CD4-positive, alpha-beta T cell (primary cell): ENCODE data around the gene PKD1L1. TPM values are rescaled to one million over a fixed set of nuclear protein-coding genes. Genes with fewer than 3 reads are reported as not detected.

Experiments
- ATAC-seq: fragments of 200-7000 bp; cut with Tn5 transposase; one replicate; pipeline ENCODE4 v1.10.0; 2022; ENCODE audit warnings: mild to moderate bottlenecking; ENCODE audit not compliant: poor library complexity
- CTCF ChIA-PET: fragments of 350-600 bp; sonication (Branson Sonifier 250); formaldehyde crosslinking; loops from one replicate; lab custom pipeline; 2021; ENCODE audit warnings: antibody characterized with exemption, inconsistent platforms; lab: Charles Lee
- POLR2A ChIA-PET: fragments of 350-600 bp; sonication (Branson Sonifier 250); formaldehyde crosslinking; loops from one replicate; lab custom pipeline; 2021; ENCODE audit warnings: antibody characterized with exemption, inconsistent platforms; lab: Charles Lee
- DNase-seq, 14 experiments: peaks; one replicate each; pipeline ENCODE4 v3.0.0-alpha.2; 2013 to 2020; ENCODE audit warnings: mixed read lengths in 2 of 14
- H3K27ac ChIP-seq, 2 donors: one replicate each; pipeline versions ENCODE4 v1.5.1 to v1.7.0; 2013; ENCODE audit warnings: low read length in 2 of 2, low read depth in 1 of 2, mild to moderate bottlenecking in 1 of 2
- H3K27me3 ChIP-seq, 2 experiments: 1 replicate in 1 of 2; 2 replicates in 1 of 2; pipeline versions ENCODE4 v1.6.1 to v1.7.0; 2013; ENCODE audit warnings: low read length in 2 of 2, control low read depth in 1 of 2, mild to moderate bottlenecking in 1 of 2, moderate library complexity in 1 of 2; ENCODE audit not compliant: insufficient read depth in 2 of 2, control insufficient read depth in 1 of 2
- H3K36me3 ChIP-seq: one replicate; pipeline ENCODE4 v1.6.1; 2013; ENCODE audit warnings: low read length, control low read depth; ENCODE audit not compliant: insufficient read depth
- H3K4me1 ChIP-seq: one replicate; pipeline ENCODE4 v1.6.1; 2013; ENCODE audit warnings: low read length, control low read depth; ENCODE audit not compliant: insufficient read depth
- H3K4me3 ChIP-seq: one replicate; pipeline ENCODE4 v1.5.1; 2013; ENCODE audit warnings: mild to moderate bottlenecking, low read length, moderate library complexity
- H3K9me3 ChIP-seq, 2 experiments: 1 replicate in 1 of 2; 2 replicates in 1 of 2; pipeline versions ENCODE4 v1.6.1 to v1.7.0; 2013; ENCODE audit warnings: low read length in 2 of 2, mild to moderate bottlenecking in 2 of 2, control low read depth in 1 of 2, moderate library complexity in 1 of 2; ENCODE audit not compliant: control insufficient read depth in 1 of 2, insufficient read depth in 1 of 2
- H3K27ac Mint-ChIP-seq: one replicate; pipeline ENCODE4 v1.8.0; 2020; ENCODE audit warnings: mixed read lengths
- H3K27me3 Mint-ChIP-seq: one replicate; pipeline ENCODE4 v1.8.0; 2021; ENCODE audit warnings: mixed read lengths
- H3K36me3 Mint-ChIP-seq: one replicate; pipeline ENCODE4 v1.8.0; 2021; ENCODE audit warnings: low read depth, mixed read lengths
- H3K4me1 Mint-ChIP-seq: one replicate; pipeline ENCODE4 v1.8.0; 2021; ENCODE audit warnings: low read depth, mixed read lengths
- H3K4me3 Mint-ChIP-seq: one replicate; pipeline ENCODE4 v1.8.0; 2020; ENCODE audit warnings: mild to moderate bottlenecking, mixed read lengths
- H3K9me3 Mint-ChIP-seq: one replicate; pipeline ENCODE4 v1.8.0; 2020; ENCODE audit warnings: mixed read lengths
- intact Hi-C, 2 experiments: fragments of 100-400 bp; cut with DNase I in 1 of 2; cut with micrococcal nuclease in 1 of 2; formaldehyde crosslinking; loops; one replicate each; pipeline versions ENCODE4 v1.15.1 to v1.9.0; 2023 to 2025; cut with DNase I, micrococcal nuclease
- total RNA-seq, 174 experiments: library from RNA in 2 of 174; stranded (reverse) in 2 of 174; gene quantifications; one replicate each; pipeline ENCODE4 v1.2.3 and lab custom pipeline; 2021 to 2026
- TF ChIP-seq, protein P1 (sequence below): fragments of 200-600 bp; IDR thresholded peaks from one replicate; pipeline ENCODE4 v1.8.0; 2022; ENCODE audit warnings: antibody characterized with exemption, mild to moderate bottlenecking

PKD1L1 gene
- total RNA-seq, 2 experiments from 2014 or later, result 0.20 to 0.25 TPM

DNA sequence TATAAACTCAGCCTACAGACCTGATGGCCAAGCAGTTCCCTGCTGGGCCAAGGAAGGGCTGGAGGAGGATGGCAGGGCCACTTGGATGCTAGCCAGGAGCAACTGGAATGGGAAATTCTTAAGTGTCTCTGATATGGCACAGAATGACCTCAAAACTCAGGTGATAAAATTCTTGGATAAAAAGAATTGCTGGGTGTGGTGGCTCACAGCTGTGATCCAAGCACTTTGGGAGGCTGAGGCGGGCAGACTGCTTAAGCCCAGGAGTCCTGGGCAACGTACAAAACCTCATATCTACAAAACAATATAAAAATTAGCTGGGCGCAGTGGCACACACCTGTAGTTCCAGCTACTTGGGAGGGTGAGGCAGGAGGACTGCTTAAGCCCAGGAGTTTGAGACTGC, 14.0 kb upstream of the PKD1L1 start:
- H3K27ac ChIP-seq, result no peak overlapping the region
- no peaks in the 10 kb centered on the region for H3K27me3 ChIP-seq
- intact Hi-C loops, result no loop called here
- no peak for ATAC-seq
- peaks cover 63% of the 10 kb centered on the region for H3K36me3 ChIP-seq
- Mint-ChIP-seq H3K27ac (no peak overlapping the region), H3K36me3 (peaks cover 83% of the 10 kb centered on the region), H3K9me3 (no peaks in the 10 kb centered on the region), H3K4me3 (no peak overlapping the region), H3K27me3 (no peaks in the 10 kb centered on the region), H3K4me1 (peaks cover 10% of the 10 kb centered on the region)
- no peaks in the 10 kb centered on the region for H3K4me1 ChIP-seq
- TF ChIP-seq, protein P1, sequence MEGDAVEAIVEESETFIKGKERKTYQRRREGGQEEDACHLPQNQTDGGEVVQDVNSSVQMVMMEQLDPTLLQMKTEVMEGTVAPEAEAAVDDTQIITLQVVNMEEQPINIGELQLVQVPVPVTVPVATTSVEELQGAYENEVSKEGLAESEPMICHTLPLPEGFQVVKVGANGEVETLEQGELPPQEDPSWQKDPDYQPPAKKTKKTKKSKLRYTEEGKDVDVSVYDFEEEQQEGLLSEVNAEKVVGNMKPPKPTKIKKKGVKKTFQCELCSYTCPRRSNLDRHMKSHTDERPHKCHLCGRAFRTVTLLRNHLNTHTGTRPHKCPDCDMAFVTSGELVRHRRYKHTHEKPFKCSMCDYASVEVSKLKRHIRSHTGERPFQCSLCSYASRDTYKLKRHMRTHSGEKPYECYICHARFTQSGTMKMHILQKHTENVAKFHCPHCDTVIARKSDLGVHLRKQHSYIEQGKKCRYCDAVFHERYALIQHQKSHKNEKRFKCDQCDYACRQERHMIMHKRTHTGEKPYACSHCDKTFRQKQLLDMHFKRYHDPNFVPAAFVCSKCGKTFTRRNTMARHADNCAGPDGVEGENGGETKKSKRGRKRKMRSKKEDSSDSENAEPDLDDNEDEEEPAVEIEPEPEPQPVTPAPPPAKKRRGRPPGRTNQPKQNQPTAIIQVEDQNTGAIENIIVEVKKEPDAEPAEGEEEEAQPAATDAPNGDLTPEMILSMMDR, result no peak
- H3K9me3 ChIP-seq, result peaks cover 0 to 3% of the 10 kb centered on the region in 2 experiments
- H3K4me3 ChIP-seq, result no peak overlapping the region
- no peak for DNase-seq
- ChIA-PET CTCF (interaction anchor here (1.5 kb wide), 1 partner anchor 17 kb away, joined by 3 read pairs; no protein-coding TSS in a partner anchor), POLR2A (no interaction called here)

DNA sequence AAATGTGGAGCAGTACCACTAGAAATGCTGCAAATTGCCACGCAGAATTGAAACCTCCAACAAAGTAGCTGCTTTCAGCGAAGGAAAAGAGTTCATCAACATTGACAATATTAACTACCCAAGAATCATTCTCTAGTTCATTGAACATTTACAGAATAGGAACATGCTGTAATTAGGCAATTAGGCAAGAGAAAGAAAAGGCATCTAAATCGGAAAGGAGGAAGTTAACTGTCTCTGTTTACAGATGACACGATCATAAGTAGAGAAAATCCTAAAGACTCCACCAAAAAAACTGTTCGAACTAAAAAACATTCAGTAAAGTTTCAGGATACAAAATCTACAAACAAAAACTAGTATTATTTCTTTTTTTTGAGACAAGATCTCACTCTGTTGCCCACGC, 8.9 kb upstream of the PKD1L1 start:
- Mint-ChIP-seq H3K36me3 (peaks cover 61% of the 10 kb centered on the region), H3K4me3 (no peak overlapping the region), H3K4me1 (peaks cover 8% of the 10 kb centered on the region), H3K9me3 (no peaks in the 10 kb centered on the region), H3K27ac (peak overlapping the region; percentile 0), H3K27me3 (no peaks in the 10 kb centered on the region)
- peaks cover 32% of the 10 kb centered on the region for H3K36me3 ChIP-seq
- H3K9me3 ChIP-seq, result peaks cover 0 to 3% of the 10 kb centered on the region in 2 experiments
- POLR2A ChIA-PET, result interaction anchor here (0.9 kb wide), 1 partner anchor 13 kb away, joined by 3 read pairs; no protein-coding TSS in a partner anchor
- no peaks in the 10 kb centered on the region for H3K27me3 ChIP-seq
- intact Hi-C loops, result no loop called here
- H3K27ac ChIP-seq, result no peak overlapping the region
- CTCF ChIA-PET, result no interaction called here
- ATAC-seq (no peak), DNase-seq (no peak)
- no peaks in the 10 kb centered on the region for H3K4me1 ChIP-seq
- TF ChIP-seq, protein P1, result no peak
- no peak overlapping the region for H3K4me3 ChIP-seq

DNA sequence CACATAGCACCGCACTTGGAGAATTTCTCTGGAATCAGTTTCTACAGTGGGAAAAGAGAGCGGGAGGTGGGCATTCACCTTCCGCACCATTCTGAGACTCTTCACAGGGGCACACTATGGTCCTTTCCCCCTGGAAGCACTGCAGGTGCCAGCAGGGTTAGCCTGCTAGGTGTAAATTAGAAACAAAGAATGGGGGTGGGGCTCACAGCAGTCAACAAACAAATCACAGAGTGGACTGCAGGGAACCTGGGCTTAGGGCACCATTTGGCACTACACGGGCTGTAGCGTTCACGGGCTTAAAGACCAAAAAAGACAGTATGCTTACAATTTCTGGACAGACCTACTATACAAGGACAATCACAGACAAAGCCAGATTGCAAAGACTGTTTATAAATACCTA, 8.0 kb upstream of the PKD1L1 start:
- H3K27me3 Mint-ChIP-seq, result no peaks in the 10 kb centered on the region
- H3K4me3 Mint-ChIP-seq, result no peak overlapping the region
- no peaks in the 10 kb centered on the region for H3K4me1 ChIP-seq
- ChIA-PET CTCF (no interaction called here), POLR2A (no interaction called here)
- no peak overlapping the region for H3K4me3 ChIP-seq
- H3K4me1 Mint-ChIP-seq, result peaks cover 8% of the 10 kb centered on the region
- no peaks in the 10 kb centered on the region for H3K9me3 Mint-ChIP-seq
- H3K27ac ChIP-seq, result no peak overlapping the region
- ATAC-seq, result no peak
- H3K36me3 Mint-ChIP-seq, result peaks cover 51% of the 10 kb centered on the region
- DNase-seq, result no peak
- TF ChIP-seq, protein P1, result no peak
- H3K27me3 ChIP-seq, result no peaks in the 10 kb centered on the region
- peaks cover 0 to 3% of the 10 kb centered on the region in 2 experiments for H3K9me3 ChIP-seq
- peaks cover 22% of the 10 kb centered on the region for H3K36me3 ChIP-seq
- H3K27ac Mint-ChIP-seq, result no peak overlapping the region
- intact Hi-C loops, result no loop called here
